IPS DF 6.9 (cell line): Measurements from ENCODE around the gene CES5A.
"Not testable (repeated sequence)": the region's sequence is repeated elsewhere in the genome, so short reads cannot be mapped to it uniquely, and the experiment has no call there.

ENCODE experiments used
- DNase-seq: peaks from one replicate; pipeline ENCODE4 v3.0.0-alpha.2; 2013; ENCODE audit warnings: low read depth, low spot score
- H3K27ac ChIP-seq: one replicate; pipeline ENCODE4 v1.5.1; 2013; ENCODE audit warnings: low read length, control low read depth
- H3K27me3 ChIP-seq: 2 replicates; pipeline ENCODE4 v1.6.1; 2013; ENCODE audit warnings: mild to moderate bottlenecking, low read length; ENCODE audit not compliant: control insufficient read depth, insufficient read depth
- H3K36me3 ChIP-seq: 2 replicates; pipeline ENCODE4 v1.6.1; 2013; ENCODE audit warnings: low read length; ENCODE audit not compliant: control insufficient read depth, insufficient read depth
- H3K4me1 ChIP-seq: 2 replicates; pipeline ENCODE4 v1.6.1; 2013; ENCODE audit warnings: low read length; ENCODE audit not compliant: control insufficient read depth, insufficient read depth
- H3K4me3 ChIP-seq: 2 replicates; pipeline ENCODE4 v1.5.1; 2013; ENCODE audit warnings: mild to moderate bottlenecking, low read length
- H3K9me3 ChIP-seq: 2 replicates; pipeline ENCODE4 v1.6.1; 2013; ENCODE audit warnings: low read length, inconsistent platforms; ENCODE audit not compliant: control insufficient read depth, insufficient read depth
- WGBS: extraction: QIAGEN DNeasy Blood & Tissue Kit; methylation state at CpG from one replicate; pipeline ENCODE4 v1.1.7; 2013; ENCODE audit warnings: mixed read lengths, missing lambda C conversion rate; ENCODE audit not compliant: insufficient read length, insufficient coverage; 5-methylcytosine and 5-hydroxymethylcytosine counted together

The CES5A gene

GRCh38 chr16:55803681-55804080, 71.5 kb downstream of the CES5A start:
- H3K4me1 ChIP-seq, H3K4me3 ChIP-seq, H3K9me3 ChIP-seq, H3K27me3 ChIP-seq, H3K27ac ChIP-seq, DNase-seq, H3K36me3 ChIP-seq: not testable (repeated sequence)
- WGBS: no CpG with 5 or more reads among the region's 8 CpGs
